Trophoblast cell (in vitro differentiated cells and primary cell): ENCODE results near the gene PKNOX1.

Experiments used
- DNase-seq, 2 donors: peaks; one replicate each; pipeline ENCODE4 v3.0.0-alpha.2; 2016
- H2AFZ ChIP-seq: 2 replicates; pipeline ENCODE4 v1.6.1; 2013; ENCODE audit warnings: low read length, moderate library complexity, mild to moderate bottlenecking; ENCODE audit not compliant: insufficient read depth, poor library complexity
- H2AK5ac ChIP-seq: 2 replicates; pipeline ENCODE4 v1.6.1; 2013; ENCODE audit warnings: mild to moderate bottlenecking, low read length
- H2BK120ac ChIP-seq: 2 replicates; pipeline ENCODE4 v1.6.1; 2013; ENCODE audit warnings: low read length, mild to moderate bottlenecking, moderate library complexity; ENCODE audit not compliant: insufficient read depth, poor library complexity
- H2BK12ac ChIP-seq: 2 replicates; pipeline ENCODE4 v1.6.1; 2013; ENCODE audit warnings: mild to moderate bottlenecking, low read length, moderate library complexity
- H2BK5ac ChIP-seq: 2 replicates; pipeline ENCODE4 v1.6.1; 2013; ENCODE audit warnings: low read length, low read depth, moderate library complexity, mild to moderate bottlenecking; ENCODE audit not compliant: poor library complexity
- H3K14ac ChIP-seq: 2 replicates; pipeline ENCODE4 v1.6.1; 2013; ENCODE audit warnings: mild to moderate bottlenecking, low read length
- H3K18ac ChIP-seq: 2 replicates; pipeline ENCODE4 v1.6.1; 2013; ENCODE audit warnings: mild to moderate bottlenecking, low read length
- H3K23ac ChIP-seq: 2 replicates; pipeline ENCODE4 v1.6.1; 2013; ENCODE audit warnings: low read length
- H3K27ac ChIP-seq: 2 replicates; pipeline ENCODE4 v1.5.1; 2013; ENCODE audit warnings: low read depth, mild to moderate bottlenecking, inconsistent platforms, low read length, moderate library complexity
- H3K27me3 ChIP-seq: 2 replicates; pipeline ENCODE4 v1.6.1; 2013; ENCODE audit warnings: inconsistent platforms, mild to moderate bottlenecking, low read length, moderate library complexity; ENCODE audit not compliant: insufficient read depth
- H3K36me3 ChIP-seq, 2 experiments: 1 replicate in 1 of 2; 2 replicates in 1 of 2; pipeline ENCODE4 v1.6.1; 2013; ENCODE audit warnings: low read length in 2 of 2, mild to moderate bottlenecking in 2 of 2, moderate library complexity in 1 of 2; ENCODE audit not compliant: insufficient read depth in 2 of 2, control insufficient read depth in 1 of 2
- H3K4ac ChIP-seq: 2 replicates; pipeline ENCODE4 v1.6.1; 2013; ENCODE audit warnings: low read depth, mild to moderate bottlenecking, low read length, moderate library complexity
- H3K4me1 ChIP-seq, 2 experiments: 1 replicate in 1 of 2; 2 replicates in 1 of 2; pipeline ENCODE4 v1.6.1; 2013; ENCODE audit warnings: low read length in 2 of 2, mild to moderate bottlenecking in 2 of 2, moderate library complexity in 1 of 2; ENCODE audit not compliant: insufficient read depth in 2 of 2, control insufficient read depth in 1 of 2
- H3K4me2 ChIP-seq: 2 replicates; pipeline ENCODE4 v1.6.1; 2013; ENCODE audit warnings: inconsistent platforms, mild to moderate bottlenecking, low read length, moderate library complexity
- H3K4me3 ChIP-seq: 2 replicates; pipeline ENCODE4 v1.5.1; 2013; ENCODE audit warnings: mild to moderate bottlenecking, low read depth, low read length, inconsistent platforms
- H3K79me1 ChIP-seq: one replicate; pipeline ENCODE4 v1.6.1; 2013; ENCODE audit warnings: low read length
- H3K79me2 ChIP-seq: 2 replicates; pipeline ENCODE4 v1.6.1; 2013; ENCODE audit warnings: low read length, mild to moderate bottlenecking; ENCODE audit not compliant: control insufficient read depth, insufficient read depth, poor library complexity
- H3K9ac ChIP-seq: 2 replicates; pipeline ENCODE4 v1.6.1; 2013; ENCODE audit warnings: mild to moderate bottlenecking, low read length
- H3K9me3 ChIP-seq: 2 replicates; pipeline ENCODE4 v1.6.1; 2013; ENCODE audit warnings: low read depth, mild to moderate bottlenecking, control low read depth, inconsistent platforms, low read length; ENCODE audit not compliant: insufficient read depth
- H4K12ac ChIP-seq: 2 replicates; pipeline ENCODE4 v1.6.1; 2013; ENCODE audit warnings: low read depth, mild to moderate bottlenecking, low read length, moderate library complexity
- H4K8ac ChIP-seq: 2 replicates; pipeline ENCODE4 v1.6.1; 2013; ENCODE audit warnings: low read depth, mild to moderate bottlenecking, low read length, moderate library complexity
- H4K91ac ChIP-seq: one replicate; pipeline ENCODE4 v1.6.1; 2013; ENCODE audit warnings: low read depth, mild to moderate bottlenecking, low read length, moderate library complexity
- WGBS: extraction: QIAGEN DNeasy Blood & Tissue Kit; methylation state at CpG from one replicate; pipeline ENCODE4 v1.1.7; 2013; ENCODE audit warnings: missing lambda C conversion rate; ENCODE audit not compliant: insufficient read length, insufficient coverage; ENCODE audit errors: extremely low coverage; 5-methylcytosine and 5-hydroxymethylcytosine counted together

Gene PKNOX1

GRCh38 chr21:43020177-43020576, 45.8 kb downstream of the PKNOX1 start:
- H3K4me1 ChIP-seq: peaks cover under 1 to 1% of the 10 kb centered on the region in 2 experiments
- no peak overlapping the region for H4K91ac ChIP-seq
- no peak overlapping the region for H4K8ac ChIP-seq
- H3K14ac ChIP-seq: no peak overlapping the region
- H3K9ac ChIP-seq: no peak overlapping the region
- no peak overlapping the region for H4K12ac ChIP-seq
- H2AK5ac ChIP-seq: no peak overlapping the region
- no peaks in the 10 kb centered on the region for H3K79me2 ChIP-seq
- no peak overlapping the region for H3K18ac ChIP-seq
- H3K36me3 ChIP-seq: peaks cover 51 to 63% of the 10 kb centered on the region in 2 experiments
- WGBS: no CpG with 5 or more reads among the region's 13 CpGs
- no peak overlapping the region for H3K4me2 ChIP-seq
- no peak overlapping the region for H3K4ac ChIP-seq
- no peak overlapping the region for H2BK5ac ChIP-seq
- no peaks in the 10 kb centered on the region for H3K27me3 ChIP-seq
- H3K23ac ChIP-seq: no peak overlapping the region
- H2BK12ac ChIP-seq: no peak overlapping the region
- no peak overlapping the region for H3K4me3 ChIP-seq
- no peak overlapping the region for H3K27ac ChIP-seq
- H3K9me3 ChIP-seq: no peaks in the 10 kb centered on the region
- no peak overlapping the region for H2BK120ac ChIP-seq
- DNase-seq: no peak
- H2AFZ ChIP-seq: no peak overlapping the region
- H3K79me1 ChIP-seq: no peaks in the 10 kb centered on the region

GRCh38 chr21:43020771-43021170, 46.4 kb downstream of the PKNOX1 start:
- Histone ChIP-seq H2AK5ac (no peak overlapping the region), H4K12ac (no peak overlapping the region), H2AFZ (no peak overlapping the region), H3K4me3 (no peak overlapping the region), H3K4me1 (peaks cover 4% of the 10 kb centered on the region in 2 experiments), H3K36me3 (peaks cover 52 to 66% of the 10 kb centered on the region in 2 experiments), H3K23ac (no peak overlapping the region), H3K4ac (no peak overlapping the region), H2BK120ac (no peak overlapping the region), H3K27me3 (no peaks in the 10 kb centered on the region), H2BK5ac (no peak overlapping the region), H3K27ac (no peak overlapping the region), H4K8ac (no peak overlapping the region), H4K91ac (no peak overlapping the region), H3K9ac (no peak overlapping the region), H3K79me1 (no peaks in the 10 kb centered on the region), H3K79me2 (no peaks in the 10 kb centered on the region), H3K14ac (no peak overlapping the region), H2BK12ac (no peak overlapping the region), H3K9me3 (no peaks in the 10 kb centered on the region), H3K4me2 (no peak overlapping the region), H3K18ac (no peak overlapping the region)
- no peak for DNase-seq
- WGBS: no CpG with 5 or more reads among the region's 6 CpGs

GRCh38 chr21:43021191-43021590, 46.8 kb downstream of the PKNOX1 start:
- Histone ChIP-seq H4K12ac (no peak overlapping the region), H3K4me2 (no peak overlapping the region), H2AK5ac (no peak overlapping the region), H4K8ac (no peak overlapping the region), H3K79me2 (no peaks in the 10 kb centered on the region), H3K14ac (no peak overlapping the region), H2BK12ac (no peak overlapping the region), H3K4me1 (peaks cover 4% of the 10 kb centered on the region in 2 experiments), H2BK120ac (no peak overlapping the region), H3K36me3 (peaks cover 50 to 62% of the 10 kb centered on the region in 2 experiments), H3K23ac (no peak overlapping the region), H3K79me1 (no peaks in the 10 kb centered on the region), H3K4me3 (no peak overlapping the region), H2AFZ (no peak overlapping the region), H3K4ac (no peak overlapping the region), H3K9ac (no peak overlapping the region), H3K27ac (no peak overlapping the region), H4K91ac (no peak overlapping the region), H3K18ac (no peak overlapping the region), H3K9me3 (no peaks in the 10 kb centered on the region), H3K27me3 (no peaks in the 10 kb centered on the region), H2BK5ac (no peak overlapping the region)
- no peak for DNase-seq
- no CpG with 5 or more reads among the region's 10 CpGs for WGBS

- Histone ChIP-seq H3K23ac (no peak overlapping the region), H4K91ac (no peak overlapping the region), H3K4me3 (no peak overlapping the region), H3K79me2 (no peaks in the 10 kb centered on the region), H4K8ac (no peak overlapping the region), H3K27ac (no peak overlapping the region), H2BK5ac (no peak overlapping the region), H2AK5ac (no peak overlapping the region), H2BK120ac (no peak overlapping the region), H3K36me3 (peaks cover 49 to 55% of the 10 kb centered on the region in 2 experiments), H3K4me1 (peaks cover 4% of the 10 kb centered on the region in 2 experiments), H3K79me1 (no peaks in the 10 kb centered on the region), H2BK12ac (no peak overlapping the region), H4K12ac (no peak overlapping the region), H3K4me2 (no peak overlapping the region), H3K14ac (no peak overlapping the region), H3K4ac (no peak overlapping the region), H3K9me3 (no peaks in the 10 kb centered on the region), H3K18ac (no peak overlapping the region), H3K27me3 (no peaks in the 10 kb centered on the region), H2AFZ (no peak overlapping the region), H3K9ac (no peak overlapping the region)
- no CpG with 5 or more reads among the region's 28 CpGs for WGBS
- DNase-seq: no peak
Measured at GRCh38 chr21:43021756-43022600, 47.6 kb downstream of the PKNOX1 start.
